Iris pigment epithelial cell (primary cell): ENCODE measurements around the gene AKT1.

ENCODE experiments used
- DNase-seq: peaks from one replicate; pipeline ENCODE4 v3.0.0-alpha.2; 2011; ENCODE audit warnings: low read depth

The AKT1 gene

DNA sequence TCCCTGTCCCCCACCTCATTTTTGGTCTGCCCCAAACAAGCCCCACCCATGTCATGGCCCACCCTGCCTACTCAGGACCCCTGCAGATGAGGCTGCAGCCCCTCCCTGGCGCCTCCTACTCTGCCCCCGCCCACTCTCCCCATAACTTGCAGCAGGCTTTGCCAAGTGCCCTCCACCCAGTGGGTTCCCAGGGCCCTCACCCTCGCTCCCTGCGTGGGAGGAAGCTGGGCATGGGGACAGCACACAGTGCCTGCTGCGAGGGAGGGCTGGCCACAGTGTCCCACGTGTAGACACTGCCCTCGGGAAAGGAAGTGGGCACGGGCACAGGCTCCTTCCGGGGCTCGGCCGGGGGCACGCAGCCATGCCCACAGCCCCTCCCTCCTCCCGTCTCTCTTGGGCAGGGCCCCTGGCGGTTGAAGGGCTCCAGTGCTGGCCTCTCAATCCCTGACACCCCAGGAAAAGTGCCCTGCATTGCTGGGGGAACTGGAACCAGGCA lies 9.4 kb downstream of the AKT1 start:
- DNase-seq = no peak

GRCh38 chr14:104785708-104786080 lies 9.9 kb downstream of the AKT1 start:
- no peak for DNase-seq

DNA sequence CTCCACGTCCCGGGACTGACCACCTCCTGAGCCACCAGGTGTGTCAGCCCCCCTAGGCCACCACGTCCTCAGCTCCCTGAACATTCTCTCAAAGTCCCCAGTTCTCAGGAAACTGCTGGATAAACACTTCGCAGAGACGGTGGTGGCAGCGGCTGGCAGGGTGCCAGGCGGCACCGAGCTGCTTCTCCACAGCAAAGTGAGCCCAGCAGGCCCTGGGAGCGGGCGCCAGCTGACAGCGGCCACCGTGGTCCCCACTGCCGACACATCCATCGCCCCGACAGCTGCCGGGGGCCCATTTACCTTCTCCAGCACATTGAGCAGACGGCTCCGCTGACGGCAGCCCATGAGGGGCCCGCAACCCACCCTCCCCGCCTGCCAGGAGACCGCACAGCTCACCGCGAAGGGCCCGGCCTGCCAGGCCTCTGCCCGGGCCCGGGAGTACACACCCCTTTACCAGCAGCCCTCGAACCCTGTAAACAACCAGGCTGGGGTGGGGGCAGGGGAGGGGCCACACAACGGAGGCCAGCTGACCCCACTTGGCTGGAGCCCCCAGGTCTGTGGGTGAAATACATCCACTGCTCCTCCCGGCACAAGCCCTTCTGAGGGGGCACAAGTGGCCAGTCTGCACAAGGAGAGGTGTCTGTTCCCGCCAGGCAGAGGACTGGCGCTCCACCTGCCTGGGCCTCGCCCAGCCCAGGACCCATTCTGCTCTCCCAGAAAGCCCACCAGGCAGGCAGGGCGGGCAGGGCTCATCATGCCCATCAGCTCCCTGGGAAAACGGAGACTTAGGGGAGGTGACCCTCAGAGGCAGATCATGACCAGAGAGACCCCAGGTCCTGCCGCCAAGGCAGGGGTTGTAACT lies 10.5 kb downstream of the AKT1 start:
- no peak for DNase-seq

- no peak for DNase-seq
Observed at GRCh38 chr14:104784218-104784568, 11.4 kb downstream of the AKT1 start.

DNA sequence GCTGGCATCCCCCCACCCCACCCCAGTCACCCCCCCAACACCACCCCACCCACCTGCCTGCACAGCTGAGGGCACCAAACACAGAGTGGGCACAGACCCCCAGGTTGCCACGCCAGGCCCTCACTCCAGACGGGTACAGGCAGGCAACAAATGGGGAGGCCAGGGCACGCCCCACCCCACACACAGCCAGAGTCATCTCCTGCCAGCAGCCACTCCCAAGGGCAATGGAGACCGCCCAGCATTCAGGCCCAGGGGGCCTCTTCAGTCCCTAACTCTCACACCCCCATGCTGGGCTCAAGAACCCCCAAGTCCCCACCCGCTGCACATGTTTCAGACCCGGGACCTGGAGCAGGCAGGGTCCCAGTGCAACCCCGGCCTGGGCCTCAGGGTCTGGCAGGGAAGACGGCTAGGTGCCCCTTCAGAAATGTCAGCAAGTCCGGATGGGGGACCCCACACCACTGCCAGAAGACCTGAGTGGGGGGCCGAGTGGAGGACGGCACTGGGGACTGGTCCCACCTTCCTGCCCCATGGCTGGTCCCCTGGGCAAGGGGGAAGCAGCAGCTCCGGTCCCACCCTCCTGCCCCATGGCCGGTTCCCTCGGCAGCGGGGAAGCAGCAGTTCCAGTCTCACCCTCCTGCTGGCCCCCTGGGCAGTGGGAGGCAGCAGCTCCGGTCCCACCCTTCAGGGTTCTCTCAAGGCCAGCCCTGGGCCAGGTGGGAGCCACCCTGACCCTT lies 11.9 kb downstream of the AKT1 start:
- no peak for DNase-seq

DNA sequence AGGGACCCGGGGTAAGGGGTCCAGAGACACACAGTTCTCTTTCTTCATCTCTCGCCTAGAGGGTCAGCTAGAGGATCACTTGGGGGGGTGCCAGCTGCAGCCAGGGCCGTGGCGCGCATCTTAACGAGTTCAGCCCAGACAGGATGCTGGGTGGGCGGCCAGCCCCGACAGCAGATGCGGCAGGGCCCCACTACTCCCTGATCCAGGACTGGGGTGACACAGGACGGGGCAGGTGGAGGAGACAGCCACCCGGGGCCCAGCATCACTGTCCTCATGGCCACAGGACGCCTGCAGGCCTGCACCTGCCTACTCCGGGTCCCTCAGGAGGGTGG lies 12.8 kb downstream of the AKT1 start:
- DNase-seq = no peak

GRCh38 chr14:104782086-104782807 lies 13.3 kb downstream of the AKT1 start:
- no peak for DNase-seq

DNA sequence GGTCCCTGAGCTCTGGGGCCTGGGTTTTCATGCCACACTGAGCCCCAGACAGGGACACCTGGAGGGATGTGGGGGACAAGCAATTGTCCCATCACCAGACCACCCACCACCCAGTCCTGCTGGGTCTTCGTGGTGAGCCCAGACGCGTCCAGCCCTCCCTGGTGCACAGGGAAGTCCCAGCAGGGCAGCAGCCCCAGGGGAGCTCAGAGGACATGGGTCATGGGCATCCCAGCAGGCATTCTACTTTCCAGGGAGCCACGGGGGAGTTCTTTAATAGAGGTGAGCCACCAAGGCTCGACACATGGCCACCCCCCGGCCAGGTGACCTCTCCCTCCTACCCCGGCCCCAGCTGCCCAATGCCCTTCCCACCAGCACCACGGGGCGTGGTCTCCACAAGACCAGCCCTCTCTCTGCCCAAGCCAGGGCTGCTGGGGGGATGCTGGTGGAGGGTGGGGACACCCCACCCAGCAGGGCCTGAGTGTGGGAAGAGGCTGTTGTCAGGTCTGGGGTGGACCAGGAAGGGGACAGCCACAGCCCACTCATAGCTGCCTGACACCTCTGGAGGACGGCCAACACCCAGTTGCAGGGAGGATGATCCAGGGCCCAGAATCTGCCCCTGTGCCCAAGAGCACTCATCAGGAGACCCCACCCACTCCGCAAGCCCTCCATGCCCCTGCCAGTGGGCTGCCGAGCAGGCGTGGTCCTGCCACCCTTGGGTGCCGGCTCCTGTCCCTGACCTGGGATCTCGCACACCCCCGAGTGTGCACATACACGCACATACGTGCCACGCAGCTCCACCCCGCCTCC lies 14.1 kb downstream of the AKT1 start:
- no peak for DNase-seq

DNA sequence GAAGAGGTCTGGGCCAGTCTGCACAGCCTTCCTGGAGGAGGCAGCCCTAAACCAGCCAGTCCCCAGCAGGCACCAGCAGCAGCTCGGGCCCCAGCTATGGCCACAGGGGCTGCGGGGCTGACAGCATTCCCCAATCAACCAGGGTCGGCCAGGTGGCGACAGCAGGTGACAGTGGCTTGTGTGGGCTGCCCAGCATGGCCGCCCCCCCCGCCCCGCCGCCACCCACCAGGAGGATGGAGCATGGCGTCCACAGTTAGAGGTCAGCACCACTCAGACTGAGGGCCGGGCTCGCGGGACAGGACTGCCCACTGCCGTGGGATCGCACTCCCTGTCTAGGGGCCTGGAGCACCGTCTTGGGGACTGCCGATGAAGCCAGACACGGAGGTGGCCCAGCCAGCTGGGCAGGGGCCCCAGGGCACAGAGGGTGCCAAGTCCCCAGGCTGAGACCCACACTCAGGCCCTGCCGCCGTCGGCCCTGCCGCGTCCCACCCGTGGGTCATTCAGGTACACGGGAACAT lies 15.0 kb downstream of the AKT1 start:
- no peak for DNase-seq

- no peak for DNase-seq
Observed at GRCh38 chr14:104779776-104780512, 15.6 kb downstream of the AKT1 start.

DNA sequence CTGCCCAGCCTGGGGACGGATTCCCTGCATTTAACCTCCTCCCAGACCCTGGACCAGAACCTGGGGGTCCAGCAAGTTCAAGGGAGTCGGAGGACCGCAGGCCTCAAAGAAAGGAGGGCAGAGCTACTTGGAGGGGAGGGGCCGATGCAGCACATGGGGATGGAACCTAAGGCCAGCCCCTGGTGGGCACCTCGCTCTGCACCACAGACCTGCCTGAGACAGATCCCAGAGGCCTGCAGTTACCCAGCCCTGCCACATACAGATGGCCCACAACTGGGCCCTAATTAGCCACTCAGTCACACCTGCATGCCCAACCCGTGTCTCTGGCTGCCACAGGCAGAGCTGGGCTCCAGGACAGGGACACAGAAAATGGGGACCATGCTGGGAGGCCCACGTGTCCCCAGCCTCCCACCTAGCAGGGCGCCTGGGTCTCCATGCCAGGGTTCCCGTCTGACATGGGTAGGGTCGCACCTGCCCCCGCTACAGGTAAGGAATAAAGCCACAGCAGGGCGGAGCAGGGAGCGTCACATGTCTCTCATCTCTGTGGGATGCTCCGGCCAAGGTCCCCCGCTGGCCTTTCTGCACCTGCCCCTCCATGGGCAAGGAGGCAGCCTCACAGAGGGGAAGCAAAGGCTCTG lies 16.7 kb downstream of the AKT1 start:
- no peak for DNase-seq

DNA sequence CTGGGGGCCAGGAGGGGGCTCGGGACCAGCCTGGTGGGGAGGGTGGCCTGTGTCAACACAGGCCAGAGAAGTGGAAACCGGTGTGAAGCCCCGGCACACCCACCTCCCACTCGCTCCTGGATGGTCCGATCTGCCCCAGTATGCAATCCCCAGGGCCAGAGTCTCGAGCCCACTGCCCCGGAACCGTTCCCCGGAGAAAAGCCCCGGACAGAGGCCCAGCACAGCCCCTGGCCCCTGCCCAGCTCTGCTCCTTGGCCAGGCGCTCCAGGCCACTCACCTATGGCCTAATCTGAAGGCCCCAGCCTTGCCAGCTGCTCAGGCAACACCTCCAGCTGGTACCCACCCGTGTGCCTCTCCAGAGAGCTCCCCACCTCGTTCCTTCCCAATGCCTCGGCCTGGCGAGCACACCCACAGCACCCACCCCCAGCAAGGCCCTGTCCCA lies 17.7 kb downstream of the AKT1 start:
- no peak for DNase-seq

DNA sequence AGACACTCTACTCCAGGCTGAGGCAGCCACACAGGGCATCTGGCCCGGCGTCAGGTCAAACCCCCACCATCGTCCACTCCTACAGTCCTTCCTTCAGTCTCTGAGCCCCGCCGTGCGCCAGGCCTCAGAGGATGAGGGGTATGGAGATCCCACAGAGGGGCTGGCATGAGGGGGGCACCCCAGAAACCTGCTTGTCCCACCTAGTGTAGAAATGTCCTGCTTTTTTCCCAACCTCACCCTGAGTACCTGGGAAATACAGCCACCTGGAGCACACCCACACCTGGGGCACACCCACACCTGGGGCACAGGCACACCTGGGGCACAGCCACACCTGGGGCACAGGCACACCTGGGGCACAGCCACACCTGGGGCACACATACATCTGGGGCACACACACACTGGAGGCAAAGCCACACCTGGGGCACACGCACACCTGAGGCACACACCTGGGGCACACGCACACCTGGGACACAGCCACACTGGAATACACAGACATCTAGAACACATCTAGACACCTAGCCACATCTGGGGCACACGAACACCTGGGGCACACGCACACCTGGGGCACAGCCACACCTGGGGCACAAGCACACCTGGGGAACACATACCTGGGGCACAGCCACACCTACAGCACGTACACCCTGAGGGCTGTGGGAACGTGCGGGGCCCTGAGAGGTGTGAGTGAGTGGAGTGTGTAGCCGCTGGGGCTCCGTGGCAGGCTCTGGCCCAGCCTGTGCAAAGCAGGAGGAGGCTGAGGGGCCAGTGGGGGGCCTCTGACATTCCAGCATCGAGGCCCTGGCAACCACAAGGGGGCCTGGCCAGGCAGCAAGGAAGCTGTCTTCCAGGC lies 18.4 kb downstream of the AKT1 start:
- no peak for DNase-seq

DNA sequence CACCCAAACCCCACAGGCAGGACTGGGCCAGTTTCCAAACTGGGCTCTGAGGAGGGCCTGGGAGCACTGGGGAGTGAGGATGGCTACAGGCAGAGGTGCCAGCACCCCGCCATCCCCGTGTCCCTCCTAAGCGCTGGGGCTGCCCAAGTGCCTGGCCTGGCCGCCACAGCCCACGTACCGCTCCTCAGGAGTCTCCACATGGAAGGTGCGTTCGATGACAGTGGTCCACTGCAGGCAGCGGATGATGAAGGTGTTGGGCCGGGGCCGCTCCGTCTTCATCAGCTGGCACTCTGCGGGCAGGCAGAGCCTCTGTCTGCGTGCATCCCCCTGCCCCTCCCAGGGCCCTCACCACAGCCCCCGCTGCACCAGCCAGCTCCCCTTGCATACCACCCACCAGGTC lies 19.1 kb downstream of the AKT1 start:
- no peak for DNase-seq

- DNase-seq = no peak
Observed at GRCh38 chr14:104775073-104775489, 20.5 kb downstream of the AKT1 start.

- DNase-seq = no peak
Observed at GRCh38 chr14:104774453-104775072, 21.0 kb downstream of the AKT1 start.

- DNase-seq = no peak
Observed at GRCh38 chr14:104773505-104774452, 21.8 kb downstream of the AKT1 start.
